Hematopoietic multipotent progenitor cell treated with erythropoietin and hydrocortisone succinate and interleukin-3 and kit ligand, for 17 days (in vitro differentiated cells): ENCODE measurements around the gene GDPD3.
"Not testable (repeated sequence)": the region's sequence is repeated elsewhere in the genome, so short reads cannot be mapped to it uniquely, and the experiment has no call there.

ENCODE experiments used
- DNase-seq: peaks from one replicate; pipeline ENCODE4 v3.0.0-alpha.2; 2015; ENCODE audit warnings: low spot score

The GDPD3 gene

GRCh38 chr16:30113031-30113710, at the start of gene GDPD3:
Gene GDPD3, minus strand, starts transcription at chr16:30113537. Its CDS starts 59 bp downstream, at chr16:30113478.
- no peak for DNase-seq

GRCh38 chr16:30157214-30157613, 43.9 kb upstream of the GDPD3 start:
- DNase-seq = no peak

- DNase-seq = no peak
These were observed 41.9 kb upstream of the GDPD3 start for GRCh38 chr16:30155188-30155587.

- DNase-seq = no peak
These were observed 39.2 kb upstream of the GDPD3 start for GRCh38 chr16:30152517-30152916.

- DNase-seq = no peak
These were observed 37.8 kb upstream of the GDPD3 start for GRCh38 chr16:30151091-30151490.

GRCh38 chr16:30149250-30149930, 36.1 kb upstream of the GDPD3 start:
- no peak for DNase-seq

- DNase-seq = no peak
These were observed 34.6 kb upstream of the GDPD3 start for GRCh38 chr16:30147843-30148510.

- DNase-seq = no peak
These were observed 32.3 kb upstream of the GDPD3 start for GRCh38 chr16:30145657-30146056.

GRCh38 chr16:30144917-30145316, 31.6 kb upstream of the GDPD3 start:
- DNase-seq = no peak

GRCh38 chr16:30144017-30144416, 30.7 kb upstream of the GDPD3 start:
- DNase-seq = no peak

- no peak for DNase-seq
These were observed 30.0 kb upstream of the GDPD3 start for GRCh38 chr16:30143347-30143702.

GRCh38 chr16:30142672-30143346, 29.5 kb upstream of the GDPD3 start:
- DNase-seq = no peak

- no peak for DNase-seq
These were observed 28.4 kb upstream of the GDPD3 start for GRCh38 chr16:30141750-30142149.

GRCh38 chr16:30139583-30140481, 26.5 kb upstream of the GDPD3 start:
- no peak for DNase-seq

GRCh38 chr16:30137897-30138296, 24.6 kb upstream of the GDPD3 start:
- DNase-seq = no peak

- DNase-seq = no peak
These were observed 23.8 kb upstream of the GDPD3 start for GRCh38 chr16:30136971-30137605.

GRCh38 chr16:30132591-30132990, 19.3 kb upstream of the GDPD3 start:
- DNase-seq = no peak

- DNase-seq = no peak
These were observed 18.6 kb upstream of the GDPD3 start for GRCh38 chr16:30131869-30132475.

- DNase-seq = no peak
These were observed 14.7 kb upstream of the GDPD3 start for GRCh38 chr16:30127993-30128392.

- DNase-seq = not testable (repeated sequence)
These were observed 12.4 kb upstream of the GDPD3 start for GRCh38 chr16:30125690-30126089.

- DNase-seq = no peak
These were observed 11.6 kb upstream of the GDPD3 start for GRCh38 chr16:30124985-30125379.
